VCaP (cell line): Measurements from ENCODE around the gene HECA.

Experiments
- H3K27ac ChIP-seq: fragments of 450-650 bp; 2 replicates; pipeline ENCODE4 v1.5.1; 2017
- CTCF ChIP-seq: fragments of 450-650 bp; conservative IDR thresholded peaks from 2 replicates; pipeline ENCODE4 v1.5.1; 2017; ENCODE audit warnings: mild to moderate bottlenecking, moderate library complexity

HECA gene

DNA sequence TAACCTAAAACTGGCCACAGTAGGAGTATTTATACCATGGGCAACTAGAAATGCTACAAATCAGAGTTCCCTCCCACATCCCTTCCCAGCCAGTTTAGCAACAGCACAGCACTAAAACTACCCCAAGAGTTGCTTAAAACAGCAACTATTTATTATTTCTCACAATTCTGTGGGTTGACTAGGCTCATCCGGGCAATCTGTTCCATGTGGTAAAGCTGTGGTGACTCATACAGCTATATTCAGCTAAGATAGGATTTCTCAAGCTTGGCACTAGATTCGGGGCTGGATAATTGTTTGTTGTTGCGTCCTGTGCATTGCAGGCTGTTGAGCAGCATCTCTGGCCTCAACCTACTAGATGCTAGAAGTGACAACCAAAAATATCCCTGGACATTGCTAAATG lies 8.6 kb upstream of the HECA start:
- H3K27ac ChIP-seq = no peak overlapping the region
- no peak for TF ChIP-seq CTCF

DNA sequence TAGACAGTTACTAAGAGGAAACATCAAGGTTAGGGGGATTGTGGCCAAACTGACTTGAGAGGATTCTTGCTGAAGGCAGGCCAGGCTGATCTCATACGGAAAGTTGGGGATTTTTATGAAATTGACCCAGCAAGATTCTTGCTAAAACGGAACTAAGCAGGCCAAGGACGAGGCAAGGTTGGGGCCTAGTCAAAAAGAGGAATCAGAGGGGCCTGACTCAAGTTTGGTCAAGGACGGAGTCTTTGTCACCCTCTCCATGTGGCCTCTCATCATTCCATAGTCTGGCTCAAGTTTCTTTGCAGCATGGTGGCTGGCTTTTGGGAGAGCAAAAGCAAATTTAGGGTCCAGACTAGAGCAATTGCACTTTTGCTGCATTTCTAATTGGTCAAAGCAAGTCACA lies 7.9 kb upstream of the HECA start:
- TF ChIP-seq CTCF = no peak
- no peak overlapping the region for H3K27ac ChIP-seq

GRCh38 chr6:139129284-139129683 lies 5.6 kb upstream of the HECA start:
- TF ChIP-seq CTCF = no peak

GRCh38 chr6:139131736-139132280 lies 3.1 kb upstream of the HECA start:
- no peak overlapping the region for H3K27ac ChIP-seq
- no peak for TF ChIP-seq CTCF

More at GRCh38 chr6:139129284-139129683, 5.6 kb upstream of the HECA start:
- no peak overlapping the region for H3K27ac ChIP-seq

DNA sequence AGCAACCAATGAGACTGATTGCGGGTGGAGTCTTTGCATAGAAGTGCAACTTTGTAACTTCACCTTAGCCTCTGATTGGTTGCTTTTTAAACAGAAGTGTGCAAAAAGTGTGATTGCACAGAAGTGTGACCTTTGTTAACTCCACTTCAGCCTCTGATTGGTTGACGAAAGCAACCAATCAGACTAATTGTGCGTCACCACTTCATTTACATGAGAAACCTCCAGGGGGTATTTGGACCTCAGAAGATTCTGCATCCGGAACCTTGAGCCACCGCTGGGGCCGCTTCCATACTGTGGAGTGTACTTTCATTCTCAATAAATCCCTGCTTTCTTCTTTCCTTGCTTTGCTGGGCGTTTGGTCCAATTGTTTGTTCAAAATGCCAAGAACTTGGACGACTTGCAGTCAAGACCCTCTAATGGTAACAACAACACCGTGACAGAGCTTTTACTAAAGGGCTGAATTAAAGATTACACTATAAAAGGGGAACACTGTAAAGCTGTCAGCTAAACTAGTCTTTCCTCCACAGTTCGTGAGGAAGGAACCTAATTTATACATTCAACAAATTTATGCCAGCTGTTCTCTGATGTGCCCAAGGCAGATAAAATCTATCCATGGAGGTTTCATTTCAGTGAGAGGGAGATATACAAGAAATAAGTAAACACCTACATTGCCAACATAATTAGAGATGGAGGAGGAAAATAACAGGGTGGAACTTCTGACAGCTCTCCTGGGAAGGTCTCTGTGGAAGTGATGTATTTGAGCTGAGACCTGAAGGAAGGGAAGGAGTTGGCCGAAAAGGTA lies 1.4 kb upstream of the HECA start:
- no peak for TF ChIP-seq CTCF
- no peak overlapping the region for H3K27ac ChIP-seq

DNA sequence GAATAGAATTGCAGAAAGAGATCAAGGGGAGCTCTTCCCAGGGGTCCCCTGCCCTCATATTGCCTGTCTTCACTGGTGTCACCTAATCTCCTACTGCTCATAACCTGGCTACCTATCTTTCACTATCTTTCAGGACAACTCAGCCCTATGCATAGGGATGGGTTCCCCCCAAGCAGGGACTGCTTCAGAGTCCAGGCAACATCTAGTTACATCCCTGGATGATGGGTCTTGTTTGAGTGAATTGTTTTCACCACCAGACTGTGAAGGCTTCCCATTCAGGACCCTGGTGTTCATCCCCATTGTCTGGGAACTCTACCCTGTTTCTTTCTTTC lies 850 bp upstream of the HECA start:
- TF ChIP-seq CTCF = no peak
- no peak overlapping the region for H3K27ac ChIP-seq

GRCh38 chr6:139135578-139136545 lies 982 bp downstream of the HECA start:
- peak overlapping the region; percentile 73 for H3K27ac ChIP-seq
- TF ChIP-seq CTCF = no peak; the same call in 1 of the 2 replicates
